NB4 (cell line): ENCODE data around the gene ZNF23.

Source experiments
- DNase-seq: peaks from one replicate; pipeline ENCODE4 v3.0.0; 2010; ENCODE audit warnings: low read depth
- H3K4me3 ChIP-seq: one replicate; pipeline ENCODE4 v1.5.1; 2011; ENCODE audit warnings: mild to moderate bottlenecking, low read depth, low read length, moderate library complexity
- MAX ChIP-seq: IDR thresholded peaks from 2 replicates; pipeline ENCODE4 v1.6.1; 2011; ENCODE audit warnings: low read depth, low read length
- MYC ChIP-seq: IDR thresholded peaks from 2 replicates; pipeline ENCODE4 v1.6.1; 2011; ENCODE audit warnings: low read depth, low read length
- POLR2A ChIP-seq: IDR thresholded peaks from 2 replicates; pipeline ENCODE4 v1.6.1; 2011; ENCODE audit warnings: mild to moderate bottlenecking; ENCODE audit not compliant: insufficient read length; ENCODE audit errors: extremely low read depth
- TF ChIP-seq, protein P1 (sequence below): IDR thresholded peaks from one replicate; pipeline ENCODE4 v1.5.1; 2012; ENCODE audit warnings: low read depth, low read length

ZNF23 gene

DNA sequence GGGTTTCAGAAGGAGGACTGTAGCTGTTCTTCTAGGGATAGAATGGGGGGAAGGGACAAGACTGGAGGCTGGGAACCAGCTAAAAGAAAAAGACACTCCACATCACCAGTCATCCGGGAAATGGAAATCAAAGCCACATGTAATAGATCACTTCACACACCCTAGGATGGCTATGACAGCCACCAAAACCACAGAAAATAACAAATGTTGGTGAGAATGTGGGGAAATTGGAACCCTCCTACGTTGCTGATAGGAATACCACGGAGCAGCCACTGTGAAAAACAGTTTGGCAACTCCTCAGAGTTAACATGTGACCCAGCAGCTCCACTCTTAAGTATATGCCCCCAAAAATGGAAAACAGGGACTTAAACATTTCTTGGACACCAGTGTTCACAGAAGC lies 22.5 kb downstream of the ZNF23 start:
- no peak for TF ChIP-seq POLR2A
- no peak for TF ChIP-seq MAX
- TF ChIP-seq, protein P1, sequence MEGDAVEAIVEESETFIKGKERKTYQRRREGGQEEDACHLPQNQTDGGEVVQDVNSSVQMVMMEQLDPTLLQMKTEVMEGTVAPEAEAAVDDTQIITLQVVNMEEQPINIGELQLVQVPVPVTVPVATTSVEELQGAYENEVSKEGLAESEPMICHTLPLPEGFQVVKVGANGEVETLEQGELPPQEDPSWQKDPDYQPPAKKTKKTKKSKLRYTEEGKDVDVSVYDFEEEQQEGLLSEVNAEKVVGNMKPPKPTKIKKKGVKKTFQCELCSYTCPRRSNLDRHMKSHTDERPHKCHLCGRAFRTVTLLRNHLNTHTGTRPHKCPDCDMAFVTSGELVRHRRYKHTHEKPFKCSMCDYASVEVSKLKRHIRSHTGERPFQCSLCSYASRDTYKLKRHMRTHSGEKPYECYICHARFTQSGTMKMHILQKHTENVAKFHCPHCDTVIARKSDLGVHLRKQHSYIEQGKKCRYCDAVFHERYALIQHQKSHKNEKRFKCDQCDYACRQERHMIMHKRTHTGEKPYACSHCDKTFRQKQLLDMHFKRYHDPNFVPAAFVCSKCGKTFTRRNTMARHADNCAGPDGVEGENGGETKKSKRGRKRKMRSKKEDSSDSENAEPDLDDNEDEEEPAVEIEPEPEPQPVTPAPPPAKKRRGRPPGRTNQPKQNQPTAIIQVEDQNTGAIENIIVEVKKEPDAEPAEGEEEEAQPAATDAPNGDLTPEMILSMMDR = no peak
- TF ChIP-seq MYC = no peak
- no peak overlapping the region for H3K4me3 ChIP-seq
- DNase-seq = no peak

GRCh38 chr16:71436473-71436872 lies 25.6 kb downstream of the ZNF23 start:
- DNase-seq = no peak
- H3K4me3 ChIP-seq = no peak overlapping the region
- TF ChIP-seq MYC (no peak), POLR2A (no peak), MAX (no peak)
- TF ChIP-seq, protein P1 = no peak

DNA sequence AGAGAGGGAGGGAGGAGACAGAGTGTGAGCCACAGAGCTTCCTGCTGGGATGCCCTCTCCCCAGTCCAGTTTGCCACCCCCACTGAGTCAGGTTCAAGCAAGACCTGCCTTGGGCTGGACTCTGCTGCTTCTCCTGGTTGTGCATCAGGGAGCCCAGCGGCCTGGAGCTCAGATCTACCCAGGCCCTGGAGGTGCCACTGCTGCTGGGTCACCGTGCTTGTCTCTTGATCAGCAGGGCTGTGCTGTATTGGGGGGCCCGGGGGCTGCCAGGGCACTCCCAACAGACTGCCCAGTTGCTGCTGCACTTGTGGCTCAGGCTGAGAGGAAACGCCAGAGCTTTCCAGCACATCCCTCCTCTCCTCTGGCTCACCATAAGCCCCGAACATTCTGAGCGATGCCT lies 29.1 kb downstream of the ZNF23 start:
- no peak for DNase-seq
- TF ChIP-seq MAX = no peak
- TF ChIP-seq, protein P1 = no peak
- no peak for TF ChIP-seq POLR2A
- TF ChIP-seq MYC = no peak

GRCh38 chr16:71431991-71432390 lies 30.1 kb downstream of the ZNF23 start:
- H3K4me3 ChIP-seq = no peak overlapping the region
- DNase-seq = no peak
- no peak for TF ChIP-seq MAX
- TF ChIP-seq, protein P1 = no peak
- no peak for TF ChIP-seq POLR2A
- TF ChIP-seq MYC = no peak

More for the DNA sequence above, 29.1 kb downstream of the ZNF23 start:
- H3K4me3 ChIP-seq = no peak overlapping the region

- TF ChIP-seq, protein P1 = no peak
- TF ChIP-seq MYC (no peak), MAX (no peak), POLR2A (no peak)
- no peak for DNase-seq
- no peak overlapping the region for H3K4me3 ChIP-seq
Observed at GRCh38 chr16:71431176-71431575, 30.9 kb downstream of the ZNF23 start.

DNA sequence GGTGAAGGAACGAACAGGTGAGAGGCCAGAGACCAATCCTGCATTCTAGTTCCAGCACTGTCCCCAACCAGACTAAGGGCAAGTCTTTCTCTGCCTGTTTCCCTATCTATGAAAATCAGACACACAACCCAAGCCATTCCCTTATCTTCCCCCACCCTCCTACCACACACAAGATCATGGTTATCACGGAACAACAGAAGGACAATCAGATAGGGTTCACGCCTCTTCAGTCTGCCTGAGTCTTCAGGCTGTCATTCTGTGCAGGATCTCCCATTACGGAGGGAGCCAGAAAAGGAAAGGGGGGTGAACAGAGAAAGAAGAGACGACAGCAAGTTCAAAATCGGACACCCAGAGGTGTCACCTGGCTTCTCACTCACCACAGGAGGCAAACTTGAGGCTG lies 31.3 kb downstream of the ZNF23 start:
- H3K4me3 ChIP-seq = no peak overlapping the region
- no peak for DNase-seq
- TF ChIP-seq MAX (no peak), MYC (no peak), POLR2A (no peak)
- TF ChIP-seq, protein P1 = no peak
